SIG-M5 treated with dmso at 0.1 percent for 504 hours (cell line): Measurements from ENCODE around the gene P4HTM.
"Not testable (repeated sequence)": the region's sequence is repeated elsewhere in the genome, so short reads cannot be mapped to it uniquely, and the experiment has no call there.

Experiments used
- DNase-seq: peaks from one replicate; lab custom pipeline; 2025; ENCODE audit not compliant: unreplicated experiment; lab: John Stamatoyannopoulos, UW

Gene P4HTM

GRCh38 chr3:49007771-49008528 is 17.9 kb downstream of the P4HTM start:
- peak; percentile 89 for DNase-seq

DNA sequence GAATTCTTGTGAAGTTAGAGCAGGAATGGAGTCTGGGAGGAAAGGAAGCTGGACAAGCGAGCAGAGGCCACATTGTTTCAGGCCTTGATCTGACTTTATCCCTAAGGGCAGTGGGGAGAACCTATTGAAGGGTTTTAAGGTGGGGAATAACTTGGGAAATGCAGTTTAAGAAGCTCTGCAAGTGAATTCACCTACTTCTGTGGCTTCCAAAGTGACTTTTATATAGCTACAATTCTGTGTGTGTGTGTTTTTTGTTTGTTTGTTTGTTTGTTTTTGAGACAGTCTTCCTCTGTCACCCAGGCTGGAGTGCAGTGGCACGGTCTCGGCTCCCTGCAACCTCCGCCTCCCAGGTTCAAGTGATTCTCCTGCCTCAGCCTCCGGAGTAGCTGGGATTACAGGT is 18.6 kb downstream of the P4HTM start:
- not testable (repeated sequence) for DNase-seq

DNA sequence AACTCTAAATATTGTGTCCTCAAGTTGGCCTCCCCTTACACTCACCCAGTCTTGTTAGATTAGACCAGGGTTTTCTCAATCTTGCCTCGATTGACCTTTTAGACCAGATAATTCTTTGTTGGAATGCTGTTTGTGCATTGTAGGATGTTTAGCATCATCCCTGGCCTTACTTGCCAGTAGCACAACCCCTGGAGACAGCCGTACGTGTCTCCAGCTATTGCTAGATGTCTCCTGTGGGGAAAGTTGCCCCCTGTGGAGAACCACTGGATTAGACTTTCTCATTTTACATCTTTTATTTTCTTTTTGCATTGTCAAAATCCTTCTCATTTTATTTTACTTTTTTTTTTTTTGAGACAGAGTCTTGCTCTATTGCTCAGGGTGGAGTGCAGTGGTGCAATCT is 19.4 kb downstream of the P4HTM start:
- DNase-seq, result no peak

DNA sequence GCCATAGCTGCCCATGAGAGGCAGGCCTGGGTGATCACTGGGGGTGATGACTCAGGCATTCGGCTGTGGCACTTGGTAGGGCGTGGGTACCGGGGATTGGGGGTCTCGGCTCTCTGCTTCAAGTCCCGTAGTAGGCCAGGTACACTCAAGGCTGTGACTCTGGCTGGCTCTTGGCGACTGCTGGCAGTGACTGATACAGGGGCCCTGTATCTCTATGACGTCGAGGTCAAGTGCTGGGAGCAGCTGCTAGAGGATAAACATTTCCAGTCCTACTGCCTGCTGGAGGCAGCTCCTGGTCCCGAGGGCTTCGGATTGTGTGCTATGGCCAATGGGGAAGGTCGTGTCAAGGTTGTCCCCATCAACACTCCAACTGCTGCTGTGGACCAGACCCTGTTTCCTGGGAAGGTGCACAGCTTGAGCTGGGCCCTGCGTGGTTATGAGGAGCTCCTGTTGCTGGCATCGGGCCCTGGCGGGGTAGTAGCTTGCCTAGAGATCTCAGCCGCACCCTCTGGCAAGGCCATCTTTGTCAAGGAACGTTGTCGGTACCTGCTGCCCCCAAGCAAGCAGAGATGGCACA is 22.5 kb downstream of the P4HTM start:
- DNase-seq, result no peak

DNA sequence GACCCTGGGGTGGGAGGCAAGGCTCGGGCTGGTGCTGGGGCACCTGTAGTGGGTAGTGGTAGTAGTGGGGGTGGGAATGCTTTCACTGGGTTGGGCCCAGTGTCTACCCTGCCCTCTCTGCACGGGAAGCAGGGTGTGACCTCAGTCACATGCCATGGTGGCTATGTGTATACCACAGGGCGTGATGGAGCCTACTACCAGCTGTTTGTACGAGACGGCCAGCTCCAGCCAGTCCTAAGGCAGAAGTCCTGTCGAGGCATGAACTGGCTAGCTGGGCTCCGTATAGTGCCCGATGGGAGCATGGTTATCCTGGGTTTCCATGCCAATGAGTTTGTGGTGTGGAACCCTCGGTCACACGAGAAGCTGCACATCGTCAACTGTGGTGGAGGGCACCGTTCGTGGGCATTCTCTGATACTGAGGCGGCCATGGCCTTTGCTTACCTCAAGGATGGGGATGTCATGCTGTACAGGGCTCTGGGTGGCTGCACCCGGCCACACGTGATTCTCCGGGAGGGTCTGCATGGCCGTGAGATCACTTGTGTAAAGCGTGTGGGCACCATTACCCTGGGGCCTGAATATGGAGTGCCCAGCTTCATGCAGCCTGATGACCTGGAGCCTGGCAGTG is 23.2 kb downstream of the P4HTM start:
- DNase-seq, result no peak

- DNase-seq, result peak; percentile 30
These were observed 24.0 kb downstream of the P4HTM start for GRCh38 chr3:49013738-49014660.

- DNase-seq, result no peak
These were observed 25.0 kb downstream of the P4HTM start for GRCh38 chr3:49015072-49015471.

- DNase-seq, result no peak
These were observed 25.7 kb downstream of the P4HTM start for GRCh38 chr3:49015765-49016164.

- no peak for DNase-seq
These were observed 26.6 kb downstream of the P4HTM start for GRCh38 chr3:49016414-49017228.

DNA sequence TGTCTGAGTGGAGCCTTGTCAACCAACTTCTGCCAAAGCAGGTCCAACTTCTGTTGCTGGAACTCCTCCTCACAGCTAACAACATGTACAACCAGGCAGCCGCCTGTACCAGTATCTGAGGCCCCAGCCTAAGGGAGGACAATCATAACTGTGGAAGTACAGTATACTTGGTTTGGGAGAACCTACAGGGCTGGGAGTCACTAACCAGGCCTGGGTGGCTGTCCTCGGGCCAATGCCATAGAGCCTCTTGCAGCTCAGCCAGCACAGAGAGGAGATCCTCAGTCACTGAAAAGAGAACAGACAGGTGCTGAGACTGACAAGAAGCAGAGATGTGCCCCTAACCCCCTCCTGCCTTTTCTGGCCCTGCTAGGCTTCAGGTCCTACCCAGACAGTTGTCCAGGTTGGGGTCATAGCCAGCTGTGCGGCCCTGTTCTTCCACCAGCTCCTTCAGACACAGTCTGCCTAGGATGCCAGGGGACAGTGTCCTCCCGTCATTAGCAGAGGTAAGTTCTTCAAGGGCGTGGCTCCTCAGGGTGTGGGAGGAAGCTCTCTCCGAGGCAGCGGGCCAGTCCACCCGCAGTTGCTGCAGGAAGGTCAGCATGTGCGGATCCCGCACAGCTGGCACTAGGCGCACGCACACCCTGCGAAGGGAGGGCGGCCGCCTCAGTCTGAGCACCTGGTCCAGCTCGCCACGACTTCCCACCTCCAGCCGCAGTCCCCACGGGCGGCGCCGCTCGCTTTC is 27.4 kb downstream of the P4HTM start:
- DNase-seq, result peak; percentile 47

- peak; percentile 81 for DNase-seq
These were observed 28.1 kb downstream of the P4HTM start, which contains the start of gene DALRD3 for GRCh38 chr3:49017971-49018706. Gene DALRD3, minus strand, starts transcription at chr3:49018580. Its CDS starts 16 bp downstream, at chr3:49018564.

- peak; percentile 71 for DNase-seq
These were observed 28.6 kb downstream of the P4HTM start for GRCh38 chr3:49018707-49019006.

- DNase-seq, result peak; percentile 63
These were observed 29.9 kb downstream of the P4HTM start for GRCh38 chr3:49019941-49020329.

DNA sequence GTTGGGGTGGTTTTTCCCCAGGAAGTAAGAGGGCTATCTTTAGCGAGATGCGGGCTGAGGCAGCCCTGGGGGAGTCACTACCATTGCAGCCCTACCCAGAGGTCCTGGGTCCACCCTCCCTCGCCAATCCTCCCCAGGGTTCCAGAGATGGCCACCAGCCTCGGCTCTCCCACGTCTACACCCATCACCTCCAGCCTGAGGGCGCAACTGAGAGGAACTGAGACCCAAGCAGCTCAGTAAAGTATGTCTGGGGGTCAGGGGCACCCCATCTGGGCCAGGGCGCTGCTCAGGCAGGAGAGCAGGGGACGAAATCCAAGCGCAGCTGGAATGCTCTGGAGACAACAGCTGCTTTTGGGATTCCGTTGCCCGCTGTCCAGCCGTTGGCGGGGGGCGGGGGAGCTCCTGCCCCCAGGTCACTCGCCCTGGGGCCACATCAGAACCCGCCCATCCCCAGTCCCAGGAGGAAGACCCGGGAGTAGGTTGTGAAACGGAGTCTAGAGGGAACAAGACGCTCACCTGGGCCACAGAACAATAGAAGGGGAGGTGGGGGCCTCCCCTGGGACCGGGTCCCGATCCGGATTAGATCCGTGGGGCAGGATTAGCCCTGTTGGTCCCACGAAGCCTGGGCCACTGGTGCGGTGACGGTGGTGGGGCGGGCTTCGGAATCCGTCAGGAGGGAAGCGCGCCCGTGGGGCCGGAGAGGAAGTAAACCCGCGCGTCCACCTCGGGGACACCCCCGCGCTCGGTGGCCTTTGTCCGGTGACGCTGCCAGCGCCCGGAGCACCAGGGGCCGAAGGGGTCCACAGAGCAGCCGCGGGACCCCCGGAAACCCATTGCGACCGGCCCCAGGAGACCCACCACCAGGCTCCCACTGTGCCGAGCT is 30.5 kb downstream of the P4HTM start:
- peak; percentile 72 for DNase-seq

- DNase-seq, result peak; percentile 95
These were observed 31.3 kb downstream of the P4HTM start for GRCh38 chr3:49021213-49021812.

GRCh38 chr3:49021813-49022687 is 32.0 kb downstream of the P4HTM start, which contains the start of gene NDUFAF3:
Gene NDUFAF3, plus strand, starts transcription at chr3:49022121. Its CDS starts 24 bp downstream, at chr3:49022145.
- DNase-seq, result peak; percentile 78
